RWPE1 (cell line): Measurements from ENCODE around the gene TMEM139.

ENCODE experiments used
- CTCF ChIA-PET: fragments of 350-600 bp; sonication (Branson Sonifier 250); formaldehyde crosslinking; extraction: SDS; loops from one replicate; lab custom pipeline; 2021; lab: Yijun Ruan, JAX
- POLR2A ChIA-PET: fragments of 400-600 bp; formaldehyde crosslinking; extraction: SDS; loops from one replicate; lab custom pipeline; 2020; ENCODE audit warnings: antibody characterized with exemption; ENCODE audit not compliant: low non-redundant PET; lab: Yijun Ruan, JAX
- DNase-seq: peaks from one replicate; pipeline ENCODE4 v3.0.0; 2012; ENCODE audit warnings: low spot score
- H3K27ac ChIP-seq: fragments of 450-650 bp; 2 replicates; pipeline ENCODE4 v1.5.1; 2017
- CTCF ChIP-seq: fragments of 450-650 bp; conservative IDR thresholded peaks from 2 replicates; pipeline ENCODE4 v1.5.1; 2017; ENCODE audit warnings: low read depth, mild to moderate bottlenecking

The TMEM139 gene

GRCh38 chr7:143279186-143280098, 5.3 kb upstream of the TMEM139 start:
- TF ChIP-seq CTCF, result no peak
- no peak overlapping the region for H3K27ac ChIP-seq
- ChIA-PET POLR2A (no interaction called here), CTCF (no interaction called here)
- no peak for DNase-seq

GRCh38 chr7:143280160-143280559, 4.6 kb upstream of the TMEM139 start:
- no peak overlapping the region for H3K27ac ChIP-seq
- DNase-seq, result no peak
- TF ChIP-seq CTCF, result no peak
- ChIA-PET CTCF (interaction anchor here (0.6 kb wide), 1 partner anchor 222 kb away, joined by 3 read pairs; no protein-coding TSS in a partner anchor), POLR2A (no interaction called here)

- ChIA-PET POLR2A (no interaction called here), CTCF (interaction anchor here (0.6 kb wide), 1 partner anchor 222 kb away, joined by 3 read pairs; no protein-coding TSS in a partner anchor)
- H3K27ac ChIP-seq, result no peak overlapping the region
- TF ChIP-seq CTCF, result no peak
- DNase-seq, result no peak
These were observed 4.2 kb upstream of the TMEM139 start for GRCh38 chr7:143280566-143280965.

- DNase-seq, result no peak
- no peak for TF ChIP-seq CTCF
- CTCF ChIA-PET, result no interaction called here
- POLR2A ChIA-PET, result no interaction called here
- no peak overlapping the region for H3K27ac ChIP-seq
These were observed 3.2 kb upstream of the TMEM139 start for GRCh38 chr7:143281529-143281928.

- no peak for TF ChIP-seq CTCF
- ChIA-PET CTCF (no interaction called here), POLR2A (no interaction called here)
- no peak overlapping the region for H3K27ac ChIP-seq
- DNase-seq, result no peak
These were observed 2.6 kb upstream of the TMEM139 start for GRCh38 chr7:143282124-143282523.

- ChIA-PET CTCF (no interaction called here), POLR2A (no interaction called here)
- no peak for DNase-seq
- TF ChIP-seq CTCF, result no peak
- H3K27ac ChIP-seq, result no peak overlapping the region
These were observed 1.4 kb upstream of the TMEM139 start for GRCh38 chr7:143283381-143283780.
